Heart left ventricle (tissue), 13 donors: ENCODE results near the gene JPH4.

Experiments used
- CTCF ChIP-seq, 12 donors: fragments of 200-600 bp; sonication (generic) in 4 of 12; IDR thresholded peaks; one replicate each; pipeline versions ENCODE4 v1.5.0 to v1.8.0; 2018 to 2022; ENCODE audit warnings: antibody characterized with exemption in 12 of 12, mild to moderate bottlenecking in 5 of 12
- POLR2A ChIP-seq, 2 donors: fragments of 450-650 bp; IDR thresholded peaks; one replicate each; pipeline ENCODE4 v1.6.1; 2017; ENCODE audit warnings: antibody characterized with exemption in 2 of 2, mild to moderate bottlenecking in 2 of 2, moderate library complexity in 2 of 2
- donor health status: ischemic (EF 13 %, LVEDD 7.1; RV severe dilation, severe dysfunction).
- donor health status: DM: no; HTN: yes; CAD: no.
- donor health status: DM: no; HTN: no; CAD: no.
- donor health status: ischemic (EF 25% LVEDD 6.9; RV normal size, moderate dysfunction).
- donor health status: ischemic (EF 25% LVEDD 5.7; RV mildly dilated, moderate dysfunction).
- donor health status: ischemic (EF 35%, LVEDD 5.7; RV mildly dilated, moderate dysfunction).
- donor health status: nonischemic (EF 11% LVEDD 7.7; RV severe dilation, severe dysfunction).
- donor health status: DM: yes; HTN: yes; CAD: no.
- donor health status: PGD.
- donor health status: ischemic (EF 29% LVEDD 5.4; RV normal size, mild dysfunction).
- donor health status: nonischemic (EF 23%, LVEDD 6.1; RV moderate dilation, normal function).

- TF ChIP-seq CTCF (IDR thresholded peaks at IDR 0.05) = no peak
- no peak for TF ChIP-seq POLR2A (IDR thresholded peaks at IDR 0.05)
These were observed 9.0 kb downstream of the JPH4 start for GRCh38 chr14:23569443-23570151.
